HEK293 (cell line): ENCODE measurements around the gene NABP1.

Experiments
- CTCF ChIA-PET: fragments of 350-600 bp; formaldehyde crosslinking; extraction: SDS; loops from one replicate; lab custom pipeline; 2021; ENCODE audit warnings: antibody characterized with exemption; lab: Yijun Ruan, JAX
- POLR2A ChIA-PET: fragments of 300-600 bp; formaldehyde crosslinking; extraction: SDS; loops from one replicate; lab custom pipeline; 2020; ENCODE audit warnings: antibody characterized with exemption, inconsistent platforms; lab: Yijun Ruan, JAX
- H3K27ac ChIP-seq: fragments of 200-500 bp; sonication (Bioruptor generic); 2 replicates; pipeline ENCODE4 v1.5.1; 2014; ENCODE audit warnings: low read depth, low read length, control low read depth, inconsistent platforms; ENCODE audit errors: extremely low read depth
- H3K36me3 ChIP-seq, 2 experiments: fragments of 200-500 bp in 1 of 2; sonication (Bioruptor generic) in 1 of 2; 1 replicate in 1 of 2; 2 replicates in 1 of 2; pipeline ENCODE4 v1.5.1; 2014 to 2017; ENCODE audit warnings: inconsistent platforms in 2 of 2, low read length in 2 of 2; ENCODE audit not compliant: control insufficient read depth in 2 of 2, insufficient read depth in 1 of 2
- H3K4me1 ChIP-seq: fragments of 200-500 bp; sonication (Bioruptor generic); 2 replicates; pipeline ENCODE4 v1.5.1; 2014; ENCODE audit warnings: mild to moderate bottlenecking, low read length, inconsistent platforms; ENCODE audit not compliant: control insufficient read depth, insufficient read depth
- H3K4me3 ChIP-seq: 2 replicates; pipeline ENCODE4 v1.5.1; 2011; ENCODE audit warnings: low read depth, mild to moderate bottlenecking, control low read depth, low read length, moderate library complexity
- H3K9me3 ChIP-seq: fragments of 200-500 bp; sonication (Bioruptor generic); 2 replicates; pipeline ENCODE4 v1.5.1; 2014; ENCODE audit warnings: low read depth, low read length, inconsistent platforms; ENCODE audit not compliant: control insufficient read depth, insufficient read depth
- BCL11A ChIP-seq: fragments of 450-650 bp; formaldehyde crosslinking; IDR thresholded peaks from 2 replicates; pipeline ENCODE4 v1.5.1; 2016; ENCODE audit warnings: low read depth, missing biosample characterization, missing genetic modification characterization
- BCL11B ChIP-seq: fragments of 450-650 bp; formaldehyde crosslinking; IDR thresholded peaks from 2 replicates; pipeline ENCODE4 v1.5.1; 2016; ENCODE audit warnings: low read depth, missing biosample characterization, missing genetic modification characterization
- ELK4 ChIP-seq: IDR thresholded peaks from 2 replicates; pipeline ENCODE4 v1.6.1; 2011; ENCODE audit warnings: mild to moderate bottlenecking, low read depth, low read length, borderline replicate concordance
- KLF16 ChIP-seq: fragments of 450-650 bp; formaldehyde crosslinking; IDR thresholded peaks from 2 replicates; pipeline ENCODE4 v1.5.1; 2017; ENCODE audit warnings: missing biosample characterization, missing genetic modification characterization
- TRIM28 ChIP-seq: IDR thresholded peaks from 2 replicates; pipeline ENCODE4 v1.6.1; 2011; ENCODE audit warnings: low read length, control low read depth, borderline replicate concordance
- ZBTB10 ChIP-seq: fragments of 450-650 bp; formaldehyde crosslinking; IDR thresholded peaks from 2 replicates; pipeline ENCODE4 v1.5.1; 2016; ENCODE audit warnings: missing biosample characterization, missing genetic modification characterization
- ZBTB6 ChIP-seq: fragments of 450-650 bp; formaldehyde crosslinking; IDR thresholded peaks from 2 replicates; pipeline ENCODE4 v1.5.1; 2017; ENCODE audit warnings: missing biosample characterization, missing genetic modification characterization
- ZFP41 ChIP-seq: fragments of 450-650 bp; formaldehyde crosslinking; IDR thresholded peaks from 2 replicates; pipeline ENCODE4 v1.5.1; 2016; ENCODE audit warnings: missing biosample characterization, missing genetic modification characterization, borderline replicate concordance
- ZIC2 ChIP-seq: fragments of 450-650 bp; formaldehyde crosslinking; IDR thresholded peaks from 2 replicates; pipeline ENCODE4 v1.5.1; 2016; ENCODE audit warnings: missing biosample characterization, missing genetic modification characterization
- ZNF146 ChIP-seq: fragments of 450-650 bp; formaldehyde crosslinking; IDR thresholded peaks from 2 replicates; pipeline ENCODE4 v1.5.1; 2016; ENCODE audit warnings: missing biosample characterization, missing genetic modification characterization
- ZNF174 ChIP-seq: fragments of 450-650 bp; formaldehyde crosslinking; IDR thresholded peaks from 2 replicates; pipeline ENCODE4 v1.5.0; 2017; ENCODE audit warnings: missing biosample characterization, mild to moderate bottlenecking, missing genetic modification characterization
- ZNF223 ChIP-seq: fragments of 450-650 bp; formaldehyde crosslinking; IDR thresholded peaks from 2 replicates; pipeline ENCODE4 v1.5.1; 2016; ENCODE audit warnings: missing biosample characterization, missing genetic modification characterization
- ZNF529 ChIP-seq: fragments of 450-650 bp; formaldehyde crosslinking; IDR thresholded peaks from 2 replicates; pipeline ENCODE4 v1.5.1; 2017; ENCODE audit warnings: missing genetic modification characterization, missing biosample characterization; ENCODE audit not compliant: insufficient replicate concordance
- ZNF660 ChIP-seq: fragments of 450-650 bp; IDR thresholded peaks from 2 replicates; pipeline ENCODE4 v1.5.1; 2018; ENCODE audit warnings: missing biosample characterization, mild to moderate bottlenecking, missing genetic modification characterization
- ZNF670 ChIP-seq: fragments of 450-650 bp; formaldehyde crosslinking; IDR thresholded peaks from 2 replicates; pipeline ENCODE4 v1.5.1; 2016; ENCODE audit warnings: missing biosample characterization, missing genetic modification characterization, low read depth
- ZNF701 ChIP-seq: fragments of 450-650 bp; formaldehyde crosslinking; IDR thresholded peaks from 2 replicates; pipeline ENCODE4 v1.5.1; 2016; ENCODE audit warnings: missing biosample characterization, missing genetic modification characterization
- TF ChIP-seq, protein P1 (sequence below): fragments of 450-650 bp; formaldehyde crosslinking; IDR thresholded peaks from 2 replicates; pipeline ENCODE4 v1.5.1; 2016; ENCODE audit warnings: missing biosample characterization, missing genetic modification characterization
- TF ChIP-seq, protein P2 (sequence below): fragments of 450-650 bp; formaldehyde crosslinking; IDR thresholded peaks from 2 replicates; pipeline ENCODE4 v1.5.1; 2017; ENCODE audit warnings: missing biosample characterization, missing genetic modification characterization
- TF ChIP-seq, protein P3 (sequence below): fragments of 450-650 bp; formaldehyde crosslinking; IDR thresholded peaks from 2 replicates; pipeline ENCODE4 v1.5.1; 2016; ENCODE audit warnings: missing biosample characterization, missing genetic modification characterization, low read depth

The NABP1 gene

GRCh38 chr2:191703079-191703725, 25.3 kb downstream of the NABP1 start:
- Histone ChIP-seq H3K27ac (no peak overlapping the region), H3K36me3 (no peaks in the 10 kb centered on the region), H3K4me3 (no peak overlapping the region)
- CTCF ChIA-PET = no interaction called here
- TF ChIP-seq ZIC2 (tag by site-specific recombination) = peak; percentile 28; the same call in 1 of the 2 replicates
- TF ChIP-seq, protein P1, sequence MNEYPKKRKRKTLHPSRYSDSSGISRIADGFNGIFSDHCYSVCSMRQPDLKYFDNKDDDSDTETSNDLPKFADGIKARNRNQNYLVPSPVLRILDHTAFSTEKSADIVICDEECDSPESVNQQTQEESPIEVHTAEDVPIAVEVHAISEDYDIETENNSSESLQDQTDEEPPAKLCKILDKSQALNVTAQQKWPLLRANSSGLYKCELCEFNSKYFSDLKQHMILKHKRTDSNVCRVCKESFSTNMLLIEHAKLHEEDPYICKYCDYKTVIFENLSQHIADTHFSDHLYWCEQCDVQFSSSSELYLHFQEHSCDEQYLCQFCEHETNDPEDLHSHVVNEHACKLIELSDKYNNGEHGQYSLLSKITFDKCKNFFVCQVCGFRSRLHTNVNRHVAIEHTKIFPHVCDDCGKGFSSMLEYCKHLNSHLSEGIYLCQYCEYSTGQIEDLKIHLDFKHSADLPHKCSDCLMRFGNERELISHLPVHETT (tag by site-specific recombination) = no peak
- TF ChIP-seq, all 188 proteins: peak for 1
- POLR2A ChIA-PET = no interaction called here
- no peaks in the 10 kb centered on the region for H3K9me3 ChIP-seq
- H3K4me1 ChIP-seq = no peaks in the 10 kb centered on the region

GRCh38 chr2:191705084-191705483, 27.1 kb downstream of the NABP1 start:
- ChIA-PET CTCF (no interaction called here), POLR2A (no interaction called here)
- no peak overlapping the region for H3K4me3 ChIP-seq
- no peaks in the 10 kb centered on the region for H3K36me3 ChIP-seq
- TF ChIP-seq ZNF660 = no peak
- no peak for TF ChIP-seq BCL11B
- no peak for TF ChIP-seq BCL11A (tag by site-specific recombination)
- no peak for TF ChIP-seq ZBTB6 (tag by site-specific recombination)
- TF ChIP-seq, protein P2, sequence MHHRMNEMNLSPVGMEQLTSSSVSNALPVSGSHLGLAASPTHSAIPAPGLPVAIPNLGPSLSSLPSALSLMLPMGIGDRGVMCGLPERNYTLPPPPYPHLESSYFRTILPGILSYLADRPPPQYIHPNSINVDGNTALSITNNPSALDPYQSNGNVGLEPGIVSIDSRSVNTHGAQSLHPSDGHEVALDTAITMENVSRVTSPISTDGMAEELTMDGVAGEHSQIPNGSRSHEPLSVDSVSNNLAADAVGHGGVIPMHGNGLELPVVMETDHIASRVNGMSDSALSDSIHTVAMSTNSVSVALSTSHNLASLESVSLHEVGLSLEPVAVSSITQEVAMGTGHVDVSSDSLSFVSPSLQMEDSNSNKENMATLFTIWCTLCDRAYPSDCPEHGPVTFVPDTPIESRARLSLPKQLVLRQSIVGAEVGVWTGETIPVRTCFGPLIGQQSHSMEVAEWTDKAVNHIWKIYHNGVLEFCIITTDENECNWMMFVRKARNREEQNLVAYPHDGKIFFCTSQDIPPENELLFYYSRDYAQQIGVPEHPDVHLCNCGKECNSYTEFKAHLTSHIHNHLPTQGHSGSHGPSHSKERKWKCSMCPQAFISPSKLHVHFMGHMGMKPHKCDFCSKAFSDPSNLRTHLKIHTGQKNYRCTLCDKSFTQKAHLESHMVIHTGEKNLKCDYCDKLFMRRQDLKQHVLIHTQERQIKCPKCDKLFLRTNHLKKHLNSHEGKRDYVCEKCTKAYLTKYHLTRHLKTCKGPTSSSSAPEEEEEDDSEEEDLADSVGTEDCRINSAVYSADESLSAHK (tag by site-specific recombination) = no peak
- TF ChIP-seq, protein P3, sequence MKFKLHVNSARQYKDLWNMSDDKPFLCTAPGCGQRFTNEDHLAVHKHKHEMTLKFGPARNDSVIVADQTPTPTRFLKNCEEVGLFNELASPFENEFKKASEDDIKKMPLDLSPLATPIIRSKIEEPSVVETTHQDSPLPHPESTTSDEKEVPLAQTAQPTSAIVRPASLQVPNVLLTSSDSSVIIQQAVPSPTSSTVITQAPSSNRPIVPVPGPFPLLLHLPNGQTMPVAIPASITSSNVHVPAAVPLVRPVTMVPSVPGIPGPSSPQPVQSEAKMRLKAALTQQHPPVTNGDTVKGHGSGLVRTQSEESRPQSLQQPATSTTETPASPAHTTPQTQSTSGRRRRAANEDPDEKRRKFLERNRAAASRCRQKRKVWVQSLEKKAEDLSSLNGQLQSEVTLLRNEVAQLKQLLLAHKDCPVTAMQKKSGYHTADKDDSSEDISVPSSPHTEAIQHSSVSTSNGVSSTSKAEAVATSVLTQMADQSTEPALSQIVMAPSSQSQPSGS (tag by site-specific recombination) = no peak
- TF ChIP-seq ZNF701 (tag by site-specific recombination) = no peak
- no peak for TF ChIP-seq ZNF174
- TF ChIP-seq ZBTB10 (tag by site-specific recombination) = no peak
- TF ChIP-seq ELK4 = no peak
- TF ChIP-seq ZFP41 (tag by site-specific recombination) = no peak
- TF ChIP-seq ZNF670 (tag by site-specific recombination) = no peak
- TF ChIP-seq TRIM28 = no peak
- TF ChIP-seq ZNF223 = no peak
- no peak for TF ChIP-seq KLF16
- no peak for TF ChIP-seq ZNF529
- no peak for TF ChIP-seq ZNF146 (tag by site-specific recombination)
- TF ChIP-seq, all 188 proteins: peak for 0
- Histone ChIP-seq H3K9me3 (no peaks in the 10 kb centered on the region), H3K4me1 (no peaks in the 10 kb centered on the region), H3K27ac (no peak overlapping the region)
